Embryonic facial prominence (tissue), 1 donor: ENCODE data around the gene MYBPHL.
A peak's percentile ranks its signal among the peaks of the same experiment; 100 is the strongest.
"Not testable (repeated sequence)": the region's sequence is repeated elsewhere in the genome, so short reads cannot be mapped to it uniquely, and the experiment has no call there.

ENCODE experiments used
- DNase-seq: peaks from one replicate; pipeline ENCODE4 v3.0.0-alpha.2; 2016; ENCODE audit errors: extremely low spot score

Gene MYBPHL

GRCh38 chr1:109307274-109308021, 637 bp upstream of the MYBPHL start:
- no peak for DNase-seq

- not testable (repeated sequence) for DNase-seq
These were observed 820 bp downstream of the MYBPHL start for GRCh38 chr1:109305991-109306390.

GRCh38 chr1:109304226-109304920, 2.4 kb downstream of the MYBPHL start:
- DNase-seq, result no peak

- no peak for DNase-seq
These were observed 4.9 kb downstream of the MYBPHL start for GRCh38 chr1:109301874-109302273.

- DNase-seq, result no peak
These were observed 6.1 kb downstream of the MYBPHL start for GRCh38 chr1:109300650-109301151.

- no peak for DNase-seq
These were observed 7.1 kb downstream of the MYBPHL start for GRCh38 chr1:109299558-109300343.

GRCh38 chr1:109298666-109299557, 7.9 kb downstream of the MYBPHL start:
- no peak for DNase-seq

GRCh38 chr1:109296782-109297181, 10.0 kb downstream of the MYBPHL start:
- DNase-seq, result no peak

- no peak for DNase-seq
These were observed 10.9 kb downstream of the MYBPHL start for GRCh38 chr1:109295712-109296415.

GRCh38 chr1:109294481-109294880, 12.3 kb downstream of the MYBPHL start:
- no peak for DNase-seq

GRCh38 chr1:109293026-109293425, 13.8 kb downstream of the MYBPHL start:
- DNase-seq, result no peak

- no peak for DNase-seq
These were observed 14.4 kb downstream of the MYBPHL start for GRCh38 chr1:109292364-109292763.

GRCh38 chr1:109290998-109291397, 15.8 kb downstream of the MYBPHL start:
- no peak for DNase-seq

- DNase-seq, result no peak
These were observed 16.7 kb downstream of the MYBPHL start for GRCh38 chr1:109290137-109290536.

- DNase-seq, result not testable (repeated sequence)
These were observed 20.0 kb downstream of the MYBPHL start for GRCh38 chr1:109286762-109287161.

- no peak for DNase-seq
These were observed 22.8 kb downstream of the MYBPHL start for GRCh38 chr1:109283748-109284600.

GRCh38 chr1:109282952-109283747, 23.7 kb downstream of the MYBPHL start, which contains the start of gene PSRC1:
Gene PSRC1, minus strand, starts transcription at chr1:109283145.
- peak; percentile 93 for DNase-seq

- no peak for DNase-seq
These were observed 24.3 kb downstream of the MYBPHL start for GRCh38 chr1:109282497-109282951.
